HepG2 (cell line): ENCODE results near the gene HSPA1L. TPM values are rescaled to one million over a fixed set of nuclear protein-coding genes. Genes with fewer than 3 reads are reported as not detected.

Experiments used
- BRD4 ChIP-seq: sonication (generic); formaldehyde crosslinking; IDR thresholded peaks from 2 replicates; pipeline ENCODE4 v1.4.0; 2020; ENCODE audit warnings: missing genetic modification reagents
- CAMTA2 ChIP-seq: sonication (generic); formaldehyde crosslinking; IDR thresholded peaks from 2 replicates; pipeline ENCODE4 v1.4.0; 2020; ENCODE audit warnings: mild to moderate bottlenecking, missing genetic modification reagents, borderline replicate concordance
- CHCHD3 ChIP-seq: sonication (generic); formaldehyde crosslinking; IDR thresholded peaks from 2 replicates; pipeline ENCODE4 v1.8.0; 2022; ENCODE audit warnings: mild to moderate bottlenecking, missing genetic modification reagents, moderate library complexity
- CTCF ChIP-seq: sonication (generic); formaldehyde crosslinking; IDR thresholded peaks from 2 replicates; pipeline ENCODE4 v1.5.0; 2020; ENCODE audit warnings: mild to moderate bottlenecking, missing genetic modification reagents, moderate library complexity
- HHEX ChIP-seq: IDR thresholded peaks from 2 replicates; pipeline ENCODE4 v1.6.1; 2016; ENCODE audit warnings: control low read depth
- ISL2 ChIP-seq: sonication (generic); formaldehyde crosslinking; IDR thresholded peaks from 2 replicates; pipeline ENCODE4 v1.5.0; 2020; ENCODE audit warnings: missing genetic modification reagents
- KAT2B ChIP-seq: fragments of 150-350 bp; IDR thresholded peaks from 2 replicates; pipeline ENCODE4 v1.6.1; 2014; ENCODE audit warnings: low read depth, low read length, borderline replicate concordance
- KDM3A ChIP-seq: IDR thresholded peaks from 2 replicates; pipeline ENCODE4 v1.6.1; 2018; ENCODE audit warnings: low read depth, missing compliant biosample characterization
- MED1 ChIP-seq: sonication (generic); formaldehyde crosslinking; IDR thresholded peaks from 2 replicates; pipeline ENCODE4 v1.4.0; 2020; ENCODE audit warnings: missing genetic modification reagents
- MLX ChIP-seq: IDR thresholded peaks from 2 replicates; pipeline ENCODE4 v1.6.1; 2016
- NFE2L2 ChIP-seq: fragments of 150-350 bp; IDR thresholded peaks from 2 replicates; pipeline ENCODE4 v1.6.1; 2014; ENCODE audit warnings: low read length
- NFIB ChIP-seq: sonication (generic); formaldehyde crosslinking; IDR thresholded peaks from 2 replicates; pipeline ENCODE4 v1.9.0; 2021; ENCODE audit warnings: missing genetic modification reagents, mild to moderate bottlenecking, borderline replicate concordance
- NFRKB ChIP-seq: fragments of 450-650 bp; IDR thresholded peaks from 2 replicates; pipeline ENCODE4 v1.6.1; 2017
- RORA ChIP-seq: sonication (generic); formaldehyde crosslinking; IDR thresholded peaks from 2 replicates; pipeline ENCODE4 v1.5.0; 2020; ENCODE audit warnings: mild to moderate bottlenecking, missing genetic modification reagents, moderate library complexity
- TAF15 ChIP-seq: fragments of 200-400 bp; formaldehyde crosslinking; IDR thresholded peaks from one replicate; pipeline ENCODE4 v1.6.1; 2018; ENCODE audit warnings: mild to moderate bottlenecking, low read depth, low read length; ENCODE audit not compliant: poor library complexity, severe bottlenecking
- TARDBP ChIP-seq: sonication (generic); formaldehyde crosslinking; IDR thresholded peaks from 2 replicates; pipeline ENCODE4 v1.8.0; 2022; ENCODE audit warnings: mild to moderate bottlenecking, missing genetic modification reagents
- TBX2 ChIP-seq: sonication (generic); formaldehyde crosslinking; IDR thresholded peaks from 2 replicates; pipeline ENCODE4 v1.5.0; 2020; ENCODE audit warnings: missing genetic modification reagents, mild to moderate bottlenecking, borderline replicate concordance
- ZNF143 ChIP-seq: sonication (generic); formaldehyde crosslinking; IDR thresholded peaks from 2 replicates; pipeline ENCODE4 v1.4.0; 2020; ENCODE audit warnings: missing genetic modification reagents
- ZNF333 ChIP-seq: sonication (generic); formaldehyde crosslinking; IDR thresholded peaks from 2 replicates; pipeline ENCODE4 v1.4.0; 2020; ENCODE audit warnings: mild to moderate bottlenecking, missing genetic modification reagents, borderline replicate concordance
- ZNF446 ChIP-seq: sonication (generic); formaldehyde crosslinking; IDR thresholded peaks from 2 replicates; pipeline ENCODE4 v1.5.0; 2020; ENCODE audit warnings: mild to moderate bottlenecking, missing genetic modification reagents
- ZNF839 ChIP-seq: sonication (generic); formaldehyde crosslinking; IDR thresholded peaks from 2 replicates; pipeline ENCODE4 v1.4.0; 2020; ENCODE audit warnings: missing genetic modification reagents, mild to moderate bottlenecking, borderline replicate concordance
- polyA plus RNA-seq, 8 experiments: library from polyadenylated mRNA; depleted of rRNA in 3 of 8; stranded (reverse) in 7 of 8; unstranded in 1 of 8; fragments of >200 nt; fragmentation: Illumina TruSeq in 4 of 8; extraction: Trizol in 4 of 8; gene quantifications; 2 replicates each; pipeline versions ENCODE4 v1.2.1 to v1.2.3, GENCODE V29; 2011 to 2016; ENCODE audit warnings: low read depth in 4 of 8, missing spikeins in 1 of 8, mixed read lengths in 1 of 8; ENCODE audit not compliant: insufficient read depth in 1 of 8
- total RNA-seq, 5 experiments: library from RNA; depleted of rRNA; stranded (reverse); fragments of >200 nt; fragmentation: Illumina TruSeq; extraction: Trizol; gene quantifications; 2 replicates each; pipeline ENCODE4 v1.2.3, GENCODE V29; 2016; ENCODE audit warnings: low read depth in 1 of 5
- TF ChIP-seq, protein P1 (sequence below): sonication (generic); formaldehyde crosslinking; IDR thresholded peaks from 2 replicates; pipeline ENCODE4 v1.4.0; 2020; ENCODE audit warnings: missing genetic modification reagents
- TF ChIP-seq, protein P2 (sequence below): sonication (generic); formaldehyde crosslinking; IDR thresholded peaks from 2 replicates; pipeline ENCODE4 v1.8.1; 2023; ENCODE audit warnings: mild to moderate bottlenecking, missing genetic modification reagents

HSPA1L gene
- total and polyA plus RNA-seq, 2 of the 13 experiments (the other 11 are each of a cell fraction or from before 2014, with no cell fraction given): 0.55 to 1.0 TPM

GRCh38 chr6:31826793-31827285 is 11.8 kb upstream of the HSPA1L start (continued):
- TF ChIP-seq, protein P1, sequence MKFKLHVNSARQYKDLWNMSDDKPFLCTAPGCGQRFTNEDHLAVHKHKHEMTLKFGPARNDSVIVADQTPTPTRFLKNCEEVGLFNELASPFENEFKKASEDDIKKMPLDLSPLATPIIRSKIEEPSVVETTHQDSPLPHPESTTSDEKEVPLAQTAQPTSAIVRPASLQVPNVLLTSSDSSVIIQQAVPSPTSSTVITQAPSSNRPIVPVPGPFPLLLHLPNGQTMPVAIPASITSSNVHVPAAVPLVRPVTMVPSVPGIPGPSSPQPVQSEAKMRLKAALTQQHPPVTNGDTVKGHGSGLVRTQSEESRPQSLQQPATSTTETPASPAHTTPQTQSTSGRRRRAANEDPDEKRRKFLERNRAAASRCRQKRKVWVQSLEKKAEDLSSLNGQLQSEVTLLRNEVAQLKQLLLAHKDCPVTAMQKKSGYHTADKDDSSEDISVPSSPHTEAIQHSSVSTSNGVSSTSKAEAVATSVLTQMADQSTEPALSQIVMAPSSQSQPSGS (CRISPR knock-in tag): no peak
- TF ChIP-seq TAF15 (no peak), KDM3A (0 out of 2 replicates have a peak, but pooled peaks have one; percentile 10), CTCF (no peak), BRD4 (CRISPR knock-in tag) (no peak), NFE2L2 (no peak), RORA (CRISPR knock-in tag) (no peak), ZNF143 (CRISPR knock-in tag) (peak; percentile 45; the same call in 1 of the 2 replicates), ZNF333 (CRISPR knock-in tag) (no peak), CAMTA2 (CRISPR knock-in tag) (no peak), CHCHD3 (CRISPR knock-in tag) (no peak), MED1 (no peak), TBX2 (CRISPR knock-in tag) (no peak), ISL2 (peak; percentile 11; the same call in 1 of the 2 replicates), HHEX (CRISPR knock-in tag) (no peak), TARDBP (no peak), ZNF446 (CRISPR knock-in tag) (no peak), KAT2B (no peak), NFIB (CRISPR knock-in tag) (no peak), NFRKB (no peak), MLX (CRISPR knock-in tag) (no peak), ZNF839 (CRISPR knock-in tag) (no peak)
- TF ChIP-seq, protein P2, sequence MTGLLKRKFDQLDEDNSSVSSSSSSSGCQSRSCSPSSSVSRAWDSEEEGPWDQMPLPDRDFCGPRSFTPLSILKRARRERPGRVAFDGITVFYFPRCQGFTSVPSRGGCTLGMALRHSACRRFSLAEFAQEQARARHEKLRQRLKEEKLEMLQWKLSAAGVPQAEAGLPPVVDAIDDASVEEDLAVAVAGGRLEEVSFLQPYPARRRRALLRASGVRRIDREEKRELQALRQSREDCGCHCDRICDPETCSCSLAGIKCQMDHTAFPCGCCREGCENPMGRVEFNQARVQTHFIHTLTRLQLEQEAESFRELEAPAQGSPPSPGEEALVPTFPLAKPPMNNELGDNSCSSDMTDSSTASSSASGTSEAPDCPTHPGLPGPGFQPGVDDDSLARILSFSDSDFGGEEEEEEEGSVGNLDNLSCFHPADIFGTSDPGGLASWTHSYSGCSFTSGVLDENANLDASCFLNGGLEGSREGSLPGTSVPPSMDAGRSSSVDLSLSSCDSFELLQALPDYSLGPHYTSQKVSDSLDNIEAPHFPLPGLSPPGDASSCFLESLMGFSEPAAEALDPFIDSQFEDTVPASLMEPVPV (CRISPR knock-in tag): no peak
